Measurements from ENCODE around the gene CPED1.

DNA sequence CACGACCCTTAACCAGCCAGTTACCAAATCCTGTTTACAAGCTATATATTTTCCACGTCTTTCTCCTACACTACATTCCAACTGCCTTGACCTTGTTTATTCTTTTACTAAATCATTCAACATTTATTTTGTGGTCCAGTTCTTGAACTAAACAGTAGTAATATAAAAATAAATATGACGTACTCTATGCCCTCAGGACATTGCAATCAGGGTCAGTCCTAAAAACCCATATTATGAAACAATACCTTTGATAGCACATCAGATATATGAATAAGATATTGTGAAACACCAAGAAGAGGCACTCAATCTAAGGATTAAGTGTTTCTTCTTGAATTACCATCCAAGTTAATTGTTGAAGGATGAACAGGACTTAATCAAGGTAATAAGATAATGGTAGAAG, 287.8 kb downstream of the CPED1 start:
- TF ChIP-seq, protein P1, sequence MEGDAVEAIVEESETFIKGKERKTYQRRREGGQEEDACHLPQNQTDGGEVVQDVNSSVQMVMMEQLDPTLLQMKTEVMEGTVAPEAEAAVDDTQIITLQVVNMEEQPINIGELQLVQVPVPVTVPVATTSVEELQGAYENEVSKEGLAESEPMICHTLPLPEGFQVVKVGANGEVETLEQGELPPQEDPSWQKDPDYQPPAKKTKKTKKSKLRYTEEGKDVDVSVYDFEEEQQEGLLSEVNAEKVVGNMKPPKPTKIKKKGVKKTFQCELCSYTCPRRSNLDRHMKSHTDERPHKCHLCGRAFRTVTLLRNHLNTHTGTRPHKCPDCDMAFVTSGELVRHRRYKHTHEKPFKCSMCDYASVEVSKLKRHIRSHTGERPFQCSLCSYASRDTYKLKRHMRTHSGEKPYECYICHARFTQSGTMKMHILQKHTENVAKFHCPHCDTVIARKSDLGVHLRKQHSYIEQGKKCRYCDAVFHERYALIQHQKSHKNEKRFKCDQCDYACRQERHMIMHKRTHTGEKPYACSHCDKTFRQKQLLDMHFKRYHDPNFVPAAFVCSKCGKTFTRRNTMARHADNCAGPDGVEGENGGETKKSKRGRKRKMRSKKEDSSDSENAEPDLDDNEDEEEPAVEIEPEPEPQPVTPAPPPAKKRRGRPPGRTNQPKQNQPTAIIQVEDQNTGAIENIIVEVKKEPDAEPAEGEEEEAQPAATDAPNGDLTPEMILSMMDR (conservative IDR thresholded peaks at IDR 0.05) = no peak
- TF ChIP-seq ZFX (IDR thresholded peaks at IDR 0.05) = no peak

All from C4-2B (cell line).